CMK (cell line): ENCODE results near the gene TRAK1.
"Not testable (repeated sequence)": the region's sequence is repeated elsewhere in the genome, so short reads cannot be mapped to it uniquely, and the experiment has no call there.

ENCODE experiments used
- DNase-seq: peaks from one replicate; pipeline ENCODE4 v3.0.0-alpha.2; 2010; ENCODE audit warnings: low read depth

The TRAK1 gene

GRCh38 chr3:42090973-42091731 lies at the start of gene TRAK1:
Gene TRAK1, plus strand, starts transcription at chr3:42091357. Its CDS starts 113 bp downstream, at chr3:42091470.
- DNase-seq: no peak

- DNase-seq: no peak
These were observed 48.4 kb upstream of the TRAK1 start for GRCh38 chr3:42042747-42043098.

GRCh38 chr3:42043099-42043813 lies 47.9 kb upstream of the TRAK1 start:
- no peak for DNase-seq

- no peak for DNase-seq
These were observed 45.4 kb upstream of the TRAK1 start for GRCh38 chr3:42045708-42046243.

GRCh38 chr3:42048526-42048925 lies 42.6 kb upstream of the TRAK1 start:
- DNase-seq: not testable (repeated sequence)

- DNase-seq: no peak
These were observed 41.0 kb upstream of the TRAK1 start for GRCh38 chr3:42050126-42050525.

GRCh38 chr3:42051384-42052131 lies 39.6 kb upstream of the TRAK1 start:
- DNase-seq: no peak

- no peak for DNase-seq
These were observed 39.0 kb upstream of the TRAK1 start for GRCh38 chr3:42052132-42052483.

- no peak for DNase-seq
These were observed 38.4 kb upstream of the TRAK1 start for GRCh38 chr3:42052484-42053351.

- DNase-seq: no peak
These were observed 37.7 kb upstream of the TRAK1 start for GRCh38 chr3:42053476-42053875.

GRCh38 chr3:42055291-42055690 lies 35.9 kb upstream of the TRAK1 start:
- no peak for DNase-seq

- no peak for DNase-seq
These were observed 34.3 kb upstream of the TRAK1 start for GRCh38 chr3:42056840-42057239.

GRCh38 chr3:42057561-42058211 lies 33.5 kb upstream of the TRAK1 start:
- no peak for DNase-seq

- DNase-seq: no peak
These were observed 30.0 kb upstream of the TRAK1 start for GRCh38 chr3:42061025-42061712.

- no peak for DNase-seq
These were observed 29.3 kb upstream of the TRAK1 start for GRCh38 chr3:42061713-42062380.

GRCh38 chr3:42062464-42062863 lies 28.7 kb upstream of the TRAK1 start:
- DNase-seq: no peak

GRCh38 chr3:42063888-42064287 lies 27.3 kb upstream of the TRAK1 start:
- DNase-seq: no peak

GRCh38 chr3:42066516-42067181 lies 24.5 kb upstream of the TRAK1 start:
- DNase-seq: no peak

- no peak for DNase-seq
These were observed 23.8 kb upstream of the TRAK1 start for GRCh38 chr3:42067326-42067725.
